ENCODE data around the gene CHST13.

Gene CHST13

DNA sequence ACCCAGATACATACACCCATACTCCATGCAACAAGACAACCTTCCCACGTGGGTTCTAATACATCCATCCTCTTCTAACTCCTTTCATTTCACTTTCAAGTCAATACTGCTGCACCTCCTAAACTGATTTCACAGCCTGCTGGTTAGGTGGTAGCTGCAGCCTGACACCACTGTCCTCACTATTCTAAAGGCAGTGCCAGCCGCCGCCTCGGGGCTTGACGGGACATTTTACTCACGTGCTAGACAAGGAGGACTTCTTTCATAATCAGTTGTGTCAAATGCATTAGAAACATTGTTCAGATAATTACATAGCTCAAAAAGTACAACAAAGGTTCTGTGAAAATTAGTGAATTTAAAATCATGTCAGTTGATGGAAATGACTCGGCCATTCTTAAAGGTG, 12.7 kb upstream of the CHST13 start:
- H3K27ac ChIP-seq = no peak overlapping the region
- TF ChIP-seq, protein P1, sequence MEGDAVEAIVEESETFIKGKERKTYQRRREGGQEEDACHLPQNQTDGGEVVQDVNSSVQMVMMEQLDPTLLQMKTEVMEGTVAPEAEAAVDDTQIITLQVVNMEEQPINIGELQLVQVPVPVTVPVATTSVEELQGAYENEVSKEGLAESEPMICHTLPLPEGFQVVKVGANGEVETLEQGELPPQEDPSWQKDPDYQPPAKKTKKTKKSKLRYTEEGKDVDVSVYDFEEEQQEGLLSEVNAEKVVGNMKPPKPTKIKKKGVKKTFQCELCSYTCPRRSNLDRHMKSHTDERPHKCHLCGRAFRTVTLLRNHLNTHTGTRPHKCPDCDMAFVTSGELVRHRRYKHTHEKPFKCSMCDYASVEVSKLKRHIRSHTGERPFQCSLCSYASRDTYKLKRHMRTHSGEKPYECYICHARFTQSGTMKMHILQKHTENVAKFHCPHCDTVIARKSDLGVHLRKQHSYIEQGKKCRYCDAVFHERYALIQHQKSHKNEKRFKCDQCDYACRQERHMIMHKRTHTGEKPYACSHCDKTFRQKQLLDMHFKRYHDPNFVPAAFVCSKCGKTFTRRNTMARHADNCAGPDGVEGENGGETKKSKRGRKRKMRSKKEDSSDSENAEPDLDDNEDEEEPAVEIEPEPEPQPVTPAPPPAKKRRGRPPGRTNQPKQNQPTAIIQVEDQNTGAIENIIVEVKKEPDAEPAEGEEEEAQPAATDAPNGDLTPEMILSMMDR (conservative IDR thresholded peaks at IDR 0.05) = no peak

DNA sequence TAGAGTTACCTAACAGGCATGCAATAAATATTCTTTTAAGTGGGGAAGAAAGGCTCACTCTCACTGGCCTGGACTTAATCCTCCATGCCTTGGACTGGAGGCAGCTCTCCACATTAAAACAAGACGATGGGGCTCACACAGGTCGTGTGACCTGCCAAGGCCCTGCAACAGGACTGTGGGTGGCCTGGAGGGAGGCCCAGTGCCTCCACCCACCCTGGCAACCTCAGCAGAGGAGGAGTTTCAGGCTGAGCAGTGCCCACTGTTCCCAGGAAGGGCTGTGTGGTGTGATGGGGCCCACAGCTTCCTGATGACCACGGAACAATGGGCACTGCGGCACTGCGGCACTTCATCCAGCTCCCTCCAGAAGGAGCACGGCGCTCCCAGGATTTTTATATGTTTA, 11.9 kb upstream of the CHST13 start:
- no peak overlapping the region for H3K27ac ChIP-seq
- TF ChIP-seq, protein P1 (conservative IDR thresholded peaks at IDR 0.05) = no peak

DNA sequence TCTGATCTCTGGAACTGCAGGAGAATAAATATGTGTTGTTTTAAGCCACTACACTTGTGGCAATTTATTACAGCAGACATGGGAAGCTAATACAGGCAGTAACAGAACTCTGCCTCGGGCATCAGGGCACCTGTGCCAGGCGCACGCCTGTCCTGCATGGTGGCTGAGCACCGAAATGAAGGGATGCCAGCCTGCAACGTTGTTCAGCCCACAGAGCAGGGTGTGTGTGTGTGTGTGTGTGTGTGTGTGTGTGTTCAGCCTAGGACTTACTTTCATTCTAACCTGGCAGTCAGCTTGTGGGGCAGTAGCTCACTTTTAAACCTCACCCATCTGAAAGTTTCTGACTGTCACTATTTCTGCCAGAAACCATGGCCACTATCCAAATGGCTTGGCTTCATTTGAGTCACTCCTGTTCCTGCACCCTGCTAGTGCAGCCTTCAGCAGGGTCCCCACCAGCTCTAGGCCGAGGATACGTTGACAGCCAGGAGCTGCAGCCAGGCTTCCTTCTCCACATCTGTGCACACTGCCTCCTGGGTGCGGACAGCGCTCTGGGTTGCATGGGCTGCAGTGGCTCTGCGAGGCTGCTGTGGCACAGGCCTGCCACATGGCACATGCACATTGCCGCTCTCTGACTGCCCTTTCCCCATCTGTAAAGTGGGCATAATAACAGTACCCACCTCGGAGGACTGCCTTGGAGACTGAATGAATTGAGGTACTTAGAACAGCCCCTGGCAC, 10.9 kb upstream of the CHST13 start:
- no peak overlapping the region for H3K27ac ChIP-seq
- TF ChIP-seq, protein P1 (conservative IDR thresholded peaks at IDR 0.05) = no peak

DNA sequence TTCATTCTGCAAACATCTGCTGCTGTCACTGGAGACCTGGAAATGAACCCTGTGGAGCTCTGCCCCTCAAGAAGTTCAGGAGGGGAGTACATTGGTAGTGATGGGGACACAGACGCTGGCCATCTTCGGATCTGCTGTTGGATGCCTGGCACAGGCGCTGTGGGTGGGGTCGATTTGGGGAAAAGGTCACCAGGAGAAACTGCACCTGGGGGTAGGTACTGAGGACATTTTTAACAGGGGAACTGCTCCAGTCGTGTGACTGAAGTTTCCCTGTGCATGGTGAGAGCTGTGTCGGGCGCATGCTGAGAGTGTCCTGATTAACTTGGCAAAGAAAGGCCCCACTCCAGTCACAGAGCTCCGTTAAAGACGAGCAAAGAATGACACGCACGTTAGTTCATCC, 9.8 kb upstream of the CHST13 start:
- H3K27ac ChIP-seq = no peak overlapping the region
- TF ChIP-seq, protein P1 (conservative IDR thresholded peaks at IDR 0.05) = no peak

DNA sequence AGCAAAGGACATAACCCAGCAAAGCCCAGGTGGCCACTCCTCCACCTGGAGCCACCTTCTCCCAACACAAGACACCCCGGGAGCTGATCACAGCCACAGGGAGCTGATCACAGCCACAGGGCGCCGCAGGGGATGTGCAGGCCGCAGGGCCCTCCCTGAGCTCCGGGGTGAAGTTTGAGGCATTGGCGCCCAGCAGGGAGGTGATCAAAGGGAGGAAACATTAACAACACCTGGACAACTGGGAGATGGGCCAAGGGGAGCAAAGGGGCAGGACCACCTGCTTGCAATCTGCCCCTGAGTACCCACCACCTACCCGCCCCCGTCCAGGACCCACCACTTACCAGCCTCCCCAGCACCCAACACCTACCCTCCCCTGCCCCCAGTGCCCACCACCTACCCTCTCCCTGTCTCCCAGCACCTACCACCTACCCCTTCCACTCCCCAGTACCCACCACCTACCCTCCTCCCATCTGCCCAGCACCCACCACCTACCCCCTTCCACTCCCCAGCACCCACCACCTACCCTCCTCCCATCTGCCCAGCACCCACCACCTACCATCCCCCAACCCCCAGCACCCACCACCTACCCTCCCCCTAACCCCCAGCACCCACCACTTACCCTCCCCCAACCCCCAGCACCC, 8.8 kb upstream of the CHST13 start:
- H3K27ac ChIP-seq = no peak overlapping the region
- TF ChIP-seq, protein P1 (conservative IDR thresholded peaks at IDR 0.05) = no peak

DNA sequence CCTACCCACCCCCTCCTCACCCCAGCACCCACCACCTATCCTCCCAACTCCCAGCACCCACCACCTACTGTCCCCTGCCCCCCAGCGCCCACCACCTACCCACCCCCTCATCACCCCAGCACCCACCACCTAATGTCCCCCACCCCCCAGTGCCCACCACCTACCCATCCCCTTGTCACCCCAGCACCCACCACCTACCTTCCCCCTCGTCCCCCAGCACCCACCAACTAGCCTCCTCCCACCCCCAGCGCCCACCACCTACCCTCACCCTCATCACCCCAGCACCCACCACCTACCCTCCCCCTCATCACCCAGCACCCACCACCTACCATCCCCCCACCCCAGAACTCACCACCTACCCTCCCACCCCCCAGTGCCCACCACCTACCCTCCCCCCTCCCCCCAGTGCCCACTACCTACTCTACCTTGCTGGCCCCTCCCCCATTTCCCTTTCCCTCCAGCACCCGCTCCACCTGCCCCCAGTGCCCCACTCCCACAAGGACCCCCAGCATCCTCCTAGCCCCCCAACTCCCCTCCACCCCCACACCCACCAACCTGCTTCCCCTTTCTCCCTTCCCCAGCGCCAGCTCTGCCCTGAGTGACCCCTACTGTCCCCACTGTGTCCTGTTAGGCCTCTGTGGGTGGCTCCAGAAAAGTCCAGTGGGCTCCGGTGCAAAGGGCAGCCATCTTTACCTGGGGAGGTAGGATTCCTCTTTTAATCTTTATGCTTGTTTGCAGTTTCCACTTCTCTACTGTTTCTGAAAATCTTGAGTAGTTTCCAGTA, 7.6 kb upstream of the CHST13 start:
- TF ChIP-seq, protein P1 (conservative IDR thresholded peaks at IDR 0.05) = no peak
- no peak overlapping the region for H3K27ac ChIP-seq

DNA sequence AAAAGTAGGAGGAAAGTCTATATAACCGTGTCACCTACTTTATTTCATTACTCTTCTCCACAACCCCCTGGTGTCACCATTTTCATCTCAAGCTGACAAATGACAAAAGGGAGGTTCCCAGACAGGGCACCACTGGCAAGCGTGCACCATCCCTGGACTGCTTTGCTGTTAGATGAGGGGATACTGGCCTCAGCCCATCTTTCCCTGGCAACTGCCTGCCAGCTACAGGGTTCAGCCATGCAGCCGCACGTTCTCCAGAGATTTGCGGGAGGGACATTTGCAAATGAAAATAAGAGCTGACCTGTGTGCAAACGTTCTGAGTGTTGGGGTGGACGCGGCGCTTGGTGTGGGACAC, 7.0 kb upstream of the CHST13 start:
- no peak overlapping the region for H3K27ac ChIP-seq
- TF ChIP-seq, protein P1 (conservative IDR thresholded peaks at IDR 0.05) = no peak
